Panc1 (cell line): Measurements from ENCODE around the gene EFCAB8. TPM values are rescaled to one million over a fixed set of nuclear protein-coding genes. Genes with fewer than 3 reads are reported as not detected.

Experiments used
- ATAC-seq: fragments of 200-7000 bp; cut with Tn5 transposase; 2 replicates; pipeline ENCODE4 v1.9.1; 2020; ENCODE audit warnings: mild to moderate bottlenecking, moderate library complexity
- BruUV-seq: library from RNA; stranded (reverse); fragments of 400-500 nt; replicated peaks from 2 replicates; lab custom pipeline; 2021; lab: Mats Ljungman, UMichigan
- CTCF ChIA-PET: fragments of 300-600 bp; sonication (Branson Sonifier 250); formaldehyde crosslinking; loops from one replicate; lab custom pipeline; 2022; ENCODE audit warnings: antibody characterized with exemption; lab: Charles Lee
- POLR2A ChIA-PET: fragments of 300-600 bp; sonication (Branson Sonifier 250); formaldehyde crosslinking; loops from one replicate; lab custom pipeline; 2022; ENCODE audit warnings: antibody characterized with exemption; lab: Charles Lee
- DNase-seq: peaks from one replicate; pipeline ENCODE4 v3.0.0-alpha.2; 2010; ENCODE audit warnings: low read depth, low spot score
- H3K27ac ChIP-seq: 2 replicates; pipeline ENCODE4 v1.5.1; 2011; ENCODE audit warnings: mild to moderate bottlenecking, low read length, inconsistent platforms
- H3K27me3 ChIP-seq: fragments of 200-500 bp; sonication (Bioruptor generic); 2 replicates; pipeline ENCODE4 v1.6.0; 2014; ENCODE audit warnings: low read length, inconsistent platforms; ENCODE audit not compliant: control insufficient read depth, insufficient read depth
- H3K36me3 ChIP-seq: fragments of 200-500 bp; sonication (Bioruptor generic); 2 replicates; pipeline ENCODE4 v1.5.1; 2014; ENCODE audit warnings: inconsistent platforms, mild to moderate bottlenecking, low read length, moderate library complexity; ENCODE audit not compliant: control insufficient read depth, insufficient read depth
- H3K4me1 ChIP-seq: 2 replicates; pipeline ENCODE4 v1.5.1; 2011; ENCODE audit warnings: inconsistent platforms, mild to moderate bottlenecking, low read length, moderate library complexity; ENCODE audit not compliant: control insufficient read depth, insufficient read depth
- H3K4me3 ChIP-seq, 2 experiments: 2 replicates each; pipeline ENCODE4 v1.5.1; 2011 to 2012; ENCODE audit warnings: low read depth in 2 of 2, low read length in 2 of 2, mild to moderate bottlenecking in 2 of 2, inconsistent platforms in 1 of 2, moderate library complexity in 1 of 2
- H3K9me3 ChIP-seq: fragments of 200-500 bp; sonication (Bioruptor generic); 2 replicates; pipeline ENCODE4 v1.5.1; 2014; ENCODE audit warnings: low read depth, mild to moderate bottlenecking, inconsistent platforms, low read length, moderate library complexity; ENCODE audit not compliant: control insufficient read depth, insufficient read depth
- CTCF ChIP-seq: fragments of 450-650 bp; IDR thresholded peaks from 2 replicates; pipeline ENCODE4 v1.5.1; 2017; ENCODE audit warnings: mild to moderate bottlenecking
- POLR2AphosphoS5 ChIP-seq: IDR thresholded peaks from 2 replicates; pipeline ENCODE4 v1.6.1; 2012; ENCODE audit warnings: mild to moderate bottlenecking, low read depth, low read length, moderate library complexity
- REST ChIP-seq, 2 experiments: IDR thresholded peaks; 2 replicates each; pipeline ENCODE4 v1.6.1; 2011 to 2012; ENCODE audit warnings: low read depth in 2 of 2, control low read depth in 1 of 2, low read length in 1 of 2, mild to moderate bottlenecking in 1 of 2, moderate library complexity in 1 of 2; ENCODE audit not compliant: insufficient read depth in 1 of 2
- SIN3A ChIP-seq: IDR thresholded peaks from 2 replicates; pipeline ENCODE4 v1.6.1; 2012; ENCODE audit warnings: low read depth, mild to moderate bottlenecking, low read length, moderate library complexity, borderline replicate concordance; ENCODE audit not compliant: insufficient read depth
- TCF7L2 ChIP-seq: IDR thresholded peaks from 2 replicates; pipeline ENCODE4 v1.6.1; 2011; ENCODE audit warnings: mild to moderate bottlenecking, low read depth, low read length, inconsistent platforms
- in situ Hi-C: cut with HindIII; loops from 2 replicates; pipeline ENCODE4 v1.10.0; 2016; ENCODE audit warnings: low sequenced_read_pairs, low pct_unique_long_range_greater_than_20kb
- intact Hi-C: fragments of 100-400 bp; cut with micrococcal nuclease; formaldehyde crosslinking; loops from one replicate; pipeline ENCODE4 v1.10.0; 2022; ENCODE audit not compliant: unreplicated experiment
- total RNA-seq: library from RNA; stranded (reverse); gene quantifications from one replicate; pipeline ENCODE4 v1.2.1, GENCODE V29; 2021; ENCODE audit not compliant: unreplicated experiment

EFCAB8 gene
- total RNA-seq, 1 experiment from 2014 or later: 1.1 TPM

GRCh38 chr20:32984196-32984595, 125.5 kb downstream of the EFCAB8 start:
- no peak overlapping the region for H3K4me3 ChIP-seq
- TF ChIP-seq TCF7L2 (no peak), POLR2AphosphoS5 (no peak), SIN3A (no peak), CTCF (no peak), REST (IDR thresholded peaks at IDR 0.05; ENCODE audit: insufficient read depth in 1 of 2, low read depth in 2 of 2, low read length in 1 of 2) (no peak)
- H3K27ac ChIP-seq: no peak overlapping the region
- H3K9me3 ChIP-seq: no peaks in the 10 kb centered on the region
- DNase-seq (no peak), ATAC-seq (0 out of 2 replicates have a peak, but pooled peaks have one; percentile 51)
- H3K36me3 ChIP-seq: no peaks in the 10 kb centered on the region
- ChIA-PET POLR2A (no interaction called here), CTCF (no interaction called here)
- no peaks in the 10 kb centered on the region for H3K4me1 ChIP-seq
- no peaks in the 10 kb centered on the region for H3K27me3 ChIP-seq
- intact Hi-C loops (no loop called here), in situ Hi-C loops (no loop called here)
- no TSS peak for BruUV-seq

GRCh38 chr20:32984631-32985354, 126.1 kb downstream of the EFCAB8 start:
- Histone ChIP-seq H3K27ac (no peak overlapping the region), H3K9me3 (no peaks in the 10 kb centered on the region), H3K4me3 (no peak overlapping the region), H3K36me3 (no peaks in the 10 kb centered on the region), H3K27me3 (no peaks in the 10 kb centered on the region), H3K4me1 (no peaks in the 10 kb centered on the region)
- DNase-seq: no peak
- no peak for TF ChIP-seq POLR2AphosphoS5
- no peak for TF ChIP-seq REST (IDR thresholded peaks at IDR 0.05; ENCODE audit: insufficient read depth in 1 of 2, low read depth in 2 of 2, low read length in 1 of 2)
- no TSS peak for BruUV-seq
- in situ Hi-C loops (no loop called here), intact Hi-C loops (no loop called here)
- ChIA-PET POLR2A (no interaction called here), CTCF (no interaction called here)
- no peak for ATAC-seq
